Kidney (tissue), 14 donors: ENCODE measurements around the gene AKAP13. TPM values are rescaled to one million over a fixed set of nuclear protein-coding genes. Genes with fewer than 3 reads are reported as not detected.

ENCODE experiments used
- DNase-seq, 5 donors: peaks; one replicate each; pipeline ENCODE4 v3.0.0-alpha.2; 2013 to 2020
- FAIRE-seq: peaks from 2 replicates; lab custom pipeline; 2012; peaks lifted over from hg19 to GRCh38; lab: Jason Lieb, UNC
- H3K27ac ChIP-seq, 2 donors: one replicate each; pipeline ENCODE4 v1.7.0; 2013; ENCODE audit warnings: low read depth in 2 of 2, low read length in 2 of 2, inconsistent platforms in 1 of 2
- H3K27me3 ChIP-seq: one replicate; pipeline ENCODE4 v1.7.1; 2013; ENCODE audit warnings: low read length, inconsistent platforms; ENCODE audit not compliant: control insufficient read depth, insufficient read depth
- H3K36me3 ChIP-seq, 3 donors: one replicate each; pipeline versions ENCODE4 v1.7.0 to v1.7.1; 2013; ENCODE audit warnings: low read length in 3 of 3, control low read depth in 1 of 3, inconsistent platforms in 1 of 3; ENCODE audit not compliant: insufficient read depth in 3 of 3, control insufficient read depth in 2 of 3
- H3K4me1 ChIP-seq, 3 donors: one replicate each; pipeline versions ENCODE4 v1.7.0 to v1.7.1; 2013; ENCODE audit warnings: low read length in 3 of 3, inconsistent platforms in 1 of 3, low read depth in 1 of 3; ENCODE audit not compliant: control insufficient read depth in 2 of 3, insufficient read depth in 2 of 3
- H3K4me3 ChIP-seq, 3 donors: one replicate each; pipeline versions ENCODE4 v1.7.0 to v1.8.1; 2013; ENCODE audit warnings: low read length in 3 of 3, control low read depth in 1 of 3, inconsistent platforms in 1 of 3
- H3K9ac ChIP-seq, 3 donors: one replicate each; pipeline versions ENCODE4 v1.7.0 to v1.7.1; 2013; ENCODE audit warnings: low read length in 3 of 3, control low read depth in 1 of 3, inconsistent platforms in 1 of 3
- H3K9me3 ChIP-seq, 3 donors: one replicate each; pipeline versions ENCODE4 v1.7.0 to v1.7.1; 2013; ENCODE audit warnings: low read length in 3 of 3, control low read depth in 1 of 3, inconsistent platforms in 1 of 3; ENCODE audit not compliant: control insufficient read depth in 2 of 3, insufficient read depth in 1 of 3
- CTCF ChIP-seq: IDR thresholded peaks from 3 replicates; pipeline ENCODE4 v1.5.1; 2012; ENCODE audit warnings: mild to moderate bottlenecking, moderate library complexity, borderline replicate concordance; ENCODE audit not compliant: insufficient read depth; ENCODE audit errors: extremely low read depth
- intact Hi-C: fragments of 100-400 bp; cut with DNase I; formaldehyde crosslinking; loops from one replicate; pipeline ENCODE4 v1.11.1; 2022
- polyA plus RNA-seq: library from polyadenylated mRNA; stranded (reverse); fragments of 350-450 nt; fragmentation: Illumina TruSeq; extraction: RNeasy Lipid Tissue Mini Kit (QIAGEN cat#74804); gene quantifications from one replicate; pipeline ENCODE4 v1.2.3, GENCODE V29; 2014; ENCODE audit warnings: low read depth, low replicate concordance; ENCODE audit not compliant: insufficient read depth
- total RNA-seq: library from RNA; stranded (reverse); fragmentation: NEBNext Ultra II Directional; extraction: Animal tissue kit (Norgen Biotek cat#: 25700); gene quantifications from one replicate; pipeline ENCODE4 v1.2.1, GENCODE V29; 2021
- donor health status: control.
- donor health status: control.
- donor health status: control.
- donor health status: control.
- donor health status: control.
- donor health status: DM: yes; HTN: yes; CAD: no.
- donor health status: Normal renal cell carcinoma (clear cell type).

AKAP13 gene
- total and polyA plus RNA-seq, 2 donors from 2014 or later = 18.8 to 174 TPM

- FAIRE-seq = no peak
- no peaks in the 10 kb centered on the region for H3K27me3 ChIP-seq
- H3K9me3 ChIP-seq = no peaks in the 10 kb centered on the region
- H3K27ac ChIP-seq = no peak overlapping the region
- peaks cover 0 to 5% (median 2%) of the 10 kb centered on the region in 3 donors for H3K36me3 ChIP-seq
- H3K4me3 ChIP-seq = no peak overlapping the region
- no peaks in the 10 kb centered on the region for H3K4me1 ChIP-seq
- DNase-seq = no peak
- intact Hi-C loops = no loop called here
- H3K9ac ChIP-seq = no peak overlapping the region
- no peak for TF ChIP-seq CTCF
Observed at GRCh38 chr15:85639752-85640381, 259.5 kb downstream of the AKAP13 start.

DNA sequence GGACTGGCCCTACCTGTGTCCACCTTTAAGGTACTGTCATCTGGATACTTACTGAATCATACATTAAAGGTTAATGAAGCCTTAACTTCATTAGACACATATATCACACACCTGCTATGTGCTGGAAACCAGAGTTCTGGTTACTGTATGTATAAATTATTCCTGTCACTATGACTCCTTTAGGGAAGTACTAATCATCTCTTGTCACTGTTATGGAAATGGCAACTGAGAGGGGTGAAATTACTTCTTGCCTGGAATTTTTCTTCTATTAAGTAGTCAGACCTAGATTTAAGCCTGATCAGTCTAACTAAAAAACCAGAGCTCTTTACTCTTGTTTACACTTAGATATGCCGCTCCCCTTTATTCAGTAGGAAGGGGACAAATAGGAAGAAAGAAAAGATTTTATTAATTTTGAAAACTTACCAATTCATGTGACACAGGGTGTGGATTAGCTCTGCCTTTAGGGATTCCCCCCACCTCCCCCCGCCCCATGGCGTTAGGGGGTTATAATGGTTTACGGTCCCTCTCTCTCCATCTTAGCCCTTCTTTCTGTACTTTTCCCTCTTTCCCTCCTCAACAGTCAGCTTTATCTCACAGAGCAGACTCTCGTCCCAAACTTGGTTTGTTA is 261.8 kb downstream of the AKAP13 start:
- Histone ChIP-seq H3K9me3 (no peaks in the 10 kb centered on the region), H3K4me1 (no peaks in the 10 kb centered on the region), H3K27ac (peak overlapping the region; percentile 44 to 61), H3K36me3 (peaks cover 0 to 11% (median 4%) of the 10 kb centered on the region in 3 donors), H3K9ac (peak overlapping the region in 1 of 3 donors; percentile 37), H3K4me3 (no peak overlapping the region), H3K27me3 (no peaks in the 10 kb centered on the region)
- no peak for TF ChIP-seq CTCF
- intact Hi-C loops = no loop called here
- FAIRE-seq (no peak), DNase-seq (no peak)

- DNase-seq (peak in 4 of 5 donors; percentile 44 to 91 (median 58)), FAIRE-seq (no peak)
- H3K36me3 ChIP-seq = peaks cover 0 to 11% (median 4%) of the 10 kb centered on the region in 3 donors
- no peak overlapping the region for H3K4me3 ChIP-seq
- H3K9me3 ChIP-seq = no peaks in the 10 kb centered on the region
- H3K27me3 ChIP-seq = no peaks in the 10 kb centered on the region
- intact Hi-C loops = no loop called here
- peak overlapping the region in 1 of 3 donors; percentile 37 for H3K9ac ChIP-seq
- TF ChIP-seq CTCF = no peak
- no peaks in the 10 kb centered on the region for H3K4me1 ChIP-seq
- peak overlapping the region; percentile 44 to 61 for H3K27ac ChIP-seq
Observed at GRCh38 chr15:85642693-85643066, 262.3 kb downstream of the AKAP13 start.
